K562 (cell line): Measurements from ENCODE around the gene FLCN. TPM values are rescaled to one million over a fixed set of nuclear protein-coding genes. Genes with fewer than 3 reads are reported as not detected.

Experiments
- ELF2 ChIP-seq: fragments of 250-450 bp; sonication (Bioruptor Pico); IDR thresholded peaks from 2 replicates; pipeline ENCODE4 v1.5.0; 2021; ENCODE audit warnings: mild to moderate bottlenecking
- FOXA3 ChIP-seq, 2 experiments: fragments of 450-650 bp in 1 of 2; sonication (generic) in 1 of 2; formaldehyde crosslinking; IDR thresholded peaks in 1 of 2; conservative IDR thresholded peaks in 1 of 2; 2 replicates each; pipeline versions ENCODE4 v1.4.0 to v1.8.0; 2020 to 2022; ENCODE audit warnings: mild to moderate bottlenecking in 2 of 2, missing genetic modification reagents in 1 of 2
- HOMEZ ChIP-seq: fragments of 250-450 bp; sonication (Bioruptor Pico); IDR thresholded peaks from 2 replicates; pipeline ENCODE4 v1.4.0; 2020; ENCODE audit warnings: mild to moderate bottlenecking, moderate library complexity
- MAFF ChIP-seq: IDR thresholded peaks from 2 replicates; pipeline ENCODE4 v1.6.1; 2012; ENCODE audit warnings: low read length, improper control_type of control experiment
- ZBED1 ChIP-seq: IDR thresholded peaks from 2 replicates; pipeline ENCODE4 v1.6.1; 2014
- polyA plus RNA-seq, 8 experiments: library from polyadenylated mRNA; depleted of rRNA in 4 of 8; stranded (reverse) in 5 of 8; unstranded in 3 of 8; fragments of >200 nt; fragmentation: Nextera tagmentation in 2 of 8; fragmentation: Illumina TruSeq in 1 of 8; extraction: Ambion mirVana in 2 of 8; extraction: Trizol in 1 of 8; gene quantifications; 2 replicates each; pipeline versions ENCODE4 v1.2.1 to v1.2.3, GENCODE V29; 2011 to 2014; ENCODE audit warnings: inconsistent platforms in 1 of 8, missing spikeins in 1 of 8
- total RNA-seq, 7 experiments: library from RNA; depleted of rRNA in 6 of 7; stranded (reverse); fragments of >200 nt in 6 of 7; fragmentation: Illumina TruSeq in 2 of 7; extraction: Trizol in 2 of 7; gene quantifications; 2 replicates each; pipeline versions ENCODE4 v1.2.1 to v1.2.3, GENCODE V29; 2011 to 2021; ENCODE audit warnings: low replicate concordance in 1 of 7
- TF ChIP-seq, protein P1 (sequence below), 2 experiments: fragments of 450-650 bp; IDR thresholded peaks; 2 replicates each; pipeline ENCODE4 v1.6.1; 2016
- TF ChIP-seq, protein P2 (sequence below): fragments of 250-450 bp; sonication (Bioruptor Pico); IDR thresholded peaks from 2 replicates; pipeline ENCODE4 v1.5.0; 2021
- TF ChIP-seq, protein P3 (sequence below): fragments of 450-650 bp; IDR thresholded peaks from 2 replicates; pipeline ENCODE4 v1.6.1; 2018; ENCODE audit not compliant: partially characterized antibody

FLCN gene
- total and polyA plus RNA-seq, 9 of the 15 experiments (the other 6 are each of a cell fraction or from before 2014, with no cell fraction given) = 1.6 to 33.5 (median 10.9) TPM

DNA sequence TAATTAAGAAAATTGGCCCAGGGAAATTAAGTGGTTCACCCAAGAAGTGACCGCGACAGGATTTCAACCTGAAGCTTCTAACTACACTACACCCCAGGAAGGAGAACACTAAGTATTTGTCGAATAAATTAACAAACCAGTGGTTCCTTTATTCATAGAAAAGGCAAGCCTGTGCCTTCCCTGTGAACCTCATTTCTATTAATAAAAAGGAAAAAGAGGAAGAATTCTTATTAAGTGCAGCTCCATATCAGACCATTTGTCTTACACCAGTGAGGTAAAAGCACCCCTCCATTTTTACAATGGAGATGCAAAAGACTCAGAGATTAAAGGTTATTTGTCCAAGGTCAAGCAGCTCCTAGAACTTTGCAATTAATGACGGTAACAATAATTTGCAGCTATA, 42.3 kb upstream of the FLCN start (continued):
- no peak for TF ChIP-seq HOMEZ (CRISPR knock-in tag)
- TF ChIP-seq MAFF = no peak
- TF ChIP-seq, protein P1, sequence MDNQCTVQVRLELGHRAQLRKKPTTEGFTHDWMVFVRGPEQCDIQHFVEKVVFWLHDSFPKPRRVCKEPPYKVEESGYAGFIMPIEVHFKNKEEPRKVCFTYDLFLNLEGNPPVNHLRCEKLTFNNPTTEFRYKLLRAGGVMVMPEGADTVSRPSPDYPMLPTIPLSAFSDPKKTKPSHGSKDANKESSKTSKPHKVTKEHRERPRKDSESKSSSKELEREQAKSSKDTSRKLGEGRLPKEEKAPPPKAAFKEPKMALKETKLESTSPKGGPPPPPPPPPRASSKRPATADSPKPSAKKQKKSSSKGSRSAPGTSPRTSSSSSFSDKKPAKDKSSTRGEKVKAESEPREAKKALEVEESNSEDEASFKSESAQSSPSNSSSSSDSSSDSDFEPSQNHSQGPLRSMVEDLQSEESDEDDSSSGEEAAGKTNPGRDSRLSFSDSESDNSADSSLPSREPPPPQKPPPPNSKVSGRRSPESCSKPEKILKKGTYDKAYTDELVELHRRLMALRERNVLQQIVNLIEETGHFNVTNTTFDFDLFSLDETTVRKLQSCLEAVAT (IDR thresholded peaks at IDR 0.05) = no peak
- TF ChIP-seq, protein P2, sequence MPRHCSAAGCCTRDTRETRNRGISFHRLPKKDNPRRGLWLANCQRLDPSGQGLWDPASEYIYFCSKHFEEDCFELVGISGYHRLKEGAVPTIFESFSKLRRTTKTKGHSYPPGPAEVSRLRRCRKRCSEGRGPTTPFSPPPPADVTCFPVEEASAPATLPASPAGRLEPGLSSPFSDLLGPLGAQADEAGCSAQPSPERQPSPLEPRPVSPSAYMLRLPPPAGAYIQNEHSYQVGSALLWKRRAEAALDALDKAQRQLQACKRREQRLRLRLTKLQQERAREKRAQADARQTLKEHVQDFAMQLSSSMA (CRISPR knock-in tag) = no peak
- no peak for TF ChIP-seq ZBED1
- TF ChIP-seq, protein P3, sequence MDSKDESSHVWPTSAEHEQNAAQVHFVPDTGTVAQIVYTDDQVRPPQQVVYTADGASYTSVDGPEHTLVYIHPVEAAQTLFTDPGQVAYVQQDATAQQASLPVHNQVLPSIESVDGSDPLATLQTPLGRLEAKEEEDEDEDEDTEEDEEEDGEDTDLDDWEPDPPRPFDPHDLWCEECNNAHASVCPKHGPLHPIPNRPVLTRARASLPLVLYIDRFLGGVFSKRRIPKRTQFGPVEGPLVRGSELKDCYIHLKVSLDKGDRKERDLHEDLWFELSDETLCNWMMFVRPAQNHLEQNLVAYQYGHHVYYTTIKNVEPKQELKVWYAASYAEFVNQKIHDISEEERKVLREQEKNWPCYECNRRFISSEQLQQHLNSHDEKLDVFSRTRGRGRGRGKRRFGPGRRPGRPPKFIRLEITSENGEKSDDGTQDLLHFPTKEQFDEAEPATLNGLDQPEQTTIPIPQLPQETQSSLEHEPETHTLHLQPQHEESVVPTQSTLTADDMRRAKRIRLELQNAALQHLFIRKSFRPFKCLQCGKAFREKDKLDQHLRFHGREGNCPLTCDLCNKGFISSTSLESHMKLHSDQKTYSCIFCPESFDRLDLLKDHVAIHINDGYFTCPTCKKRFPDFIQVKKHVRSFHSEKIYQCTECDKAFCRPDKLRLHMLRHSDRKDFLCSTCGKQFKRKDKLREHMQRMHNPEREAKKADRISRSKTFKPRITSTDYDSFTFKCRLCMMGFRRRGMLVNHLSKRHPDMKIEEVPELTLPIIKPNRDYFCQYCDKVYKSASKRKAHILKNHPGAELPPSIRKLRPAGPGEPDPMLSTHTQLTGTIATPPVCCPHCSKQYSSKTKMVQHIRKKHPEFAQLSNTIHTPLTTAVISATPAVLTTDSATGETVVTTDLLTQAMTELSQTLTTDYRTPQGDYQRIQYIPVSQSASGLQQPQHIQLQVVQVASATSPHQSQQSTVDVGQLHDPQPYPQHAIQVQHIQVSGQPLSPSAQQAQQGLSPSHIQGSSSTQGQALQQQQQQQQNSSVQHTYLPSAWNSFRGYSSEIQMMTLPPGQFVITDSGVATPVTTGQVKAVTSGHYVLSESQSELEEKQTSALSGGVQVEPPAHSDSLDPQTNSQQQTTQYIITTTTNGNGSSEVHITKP = no peak
- no peak for TF ChIP-seq FOXA3 (CRISPR knock-in tag; conservative IDR thresholded peaks at IDR 0.05 in 1 of 2, IDR thresholded peaks at IDR 0.05 in 1 of 2)
- TF ChIP-seq ELF2 = no peak
- TF ChIP-seq, all 486 proteins: peak for 0
